HEK293 (cell line): ENCODE measurements around the gene TTN.
"Not testable (repeated sequence)": the region's sequence is repeated elsewhere in the genome, so short reads cannot be mapped to it uniquely, and the experiment has no call there.

Experiments used
- CTCF ChIA-PET: fragments of 350-600 bp; formaldehyde crosslinking; extraction: SDS; loops from one replicate; lab custom pipeline; 2021; ENCODE audit warnings: antibody characterized with exemption; lab: Yijun Ruan, JAX
- POLR2A ChIA-PET: fragments of 300-600 bp; formaldehyde crosslinking; extraction: SDS; loops from one replicate; lab custom pipeline; 2020; ENCODE audit warnings: antibody characterized with exemption, inconsistent platforms; lab: Yijun Ruan, JAX
- H3K27ac ChIP-seq: fragments of 200-500 bp; sonication (Bioruptor generic); 2 replicates; pipeline ENCODE4 v1.5.1; 2014; ENCODE audit warnings: low read depth, low read length, control low read depth, inconsistent platforms; ENCODE audit errors: extremely low read depth
- H3K36me3 ChIP-seq, 2 experiments: fragments of 200-500 bp in 1 of 2; sonication (Bioruptor generic) in 1 of 2; 1 replicate in 1 of 2; 2 replicates in 1 of 2; pipeline ENCODE4 v1.5.1; 2014 to 2017; ENCODE audit warnings: inconsistent platforms in 2 of 2, low read length in 2 of 2; ENCODE audit not compliant: control insufficient read depth in 2 of 2, insufficient read depth in 1 of 2
- H3K4me1 ChIP-seq: fragments of 200-500 bp; sonication (Bioruptor generic); 2 replicates; pipeline ENCODE4 v1.5.1; 2014; ENCODE audit warnings: mild to moderate bottlenecking, low read length, inconsistent platforms; ENCODE audit not compliant: control insufficient read depth, insufficient read depth
- H3K4me3 ChIP-seq: 2 replicates; pipeline ENCODE4 v1.5.1; 2011; ENCODE audit warnings: low read depth, mild to moderate bottlenecking, control low read depth, low read length, moderate library complexity
- H3K9me3 ChIP-seq: fragments of 200-500 bp; sonication (Bioruptor generic); 2 replicates; pipeline ENCODE4 v1.5.1; 2014; ENCODE audit warnings: low read depth, low read length, inconsistent platforms; ENCODE audit not compliant: control insufficient read depth, insufficient read depth
- GLI4 ChIP-seq: fragments of 450-650 bp; formaldehyde crosslinking; IDR thresholded peaks from 2 replicates; pipeline ENCODE4 v1.5.1; 2016; ENCODE audit warnings: missing biosample characterization, missing genetic modification characterization
- SCRT1 ChIP-seq: fragments of 450-650 bp; formaldehyde crosslinking; IDR thresholded peaks from 2 replicates; pipeline ENCODE4 v1.5.1; 2016; ENCODE audit warnings: missing biosample characterization, missing genetic modification characterization, borderline replicate concordance
- SCRT2 ChIP-seq: fragments of 450-650 bp; formaldehyde crosslinking; IDR thresholded peaks from 2 replicates; pipeline ENCODE4 v1.5.1; 2016; ENCODE audit warnings: missing biosample characterization, missing genetic modification characterization
- TCF7L2 ChIP-seq: IDR thresholded peaks from 2 replicates; pipeline ENCODE4 v1.6.1; 2011; ENCODE audit warnings: low read depth, mild to moderate bottlenecking, inconsistent platforms, low read length, moderate library complexity, borderline replicate concordance
- ZBTB17 ChIP-seq: fragments of 450-650 bp; formaldehyde crosslinking; IDR thresholded peaks from 2 replicates; pipeline ENCODE4 v1.5.1; 2016; ENCODE audit warnings: missing biosample characterization, missing genetic modification characterization
- ZNF146 ChIP-seq: fragments of 450-650 bp; formaldehyde crosslinking; IDR thresholded peaks from 2 replicates; pipeline ENCODE4 v1.5.1; 2016; ENCODE audit warnings: missing biosample characterization, missing genetic modification characterization
- ZNF184 ChIP-seq: fragments of 450-650 bp; IDR thresholded peaks from 2 replicates; pipeline ENCODE4 v1.5.1; 2018; ENCODE audit warnings: missing biosample characterization, mild to moderate bottlenecking, missing genetic modification characterization
- ZNF335 ChIP-seq: fragments of 450-650 bp; formaldehyde crosslinking; conservative IDR thresholded peaks from 2 replicates; pipeline ENCODE4 v1.5.1; 2016; ENCODE audit warnings: missing biosample characterization, missing genetic modification characterization
- ZNF433 ChIP-seq: fragments of 450-650 bp; formaldehyde crosslinking; IDR thresholded peaks from 2 replicates; pipeline ENCODE4 v1.5.1; 2016; ENCODE audit warnings: missing biosample characterization, missing genetic modification characterization, low read depth
- ZNF660 ChIP-seq: fragments of 450-650 bp; IDR thresholded peaks from 2 replicates; pipeline ENCODE4 v1.5.1; 2018; ENCODE audit warnings: missing biosample characterization, mild to moderate bottlenecking, missing genetic modification characterization
- TF ChIP-seq, protein P1 (sequence below): fragments of 450-650 bp; formaldehyde crosslinking; IDR thresholded peaks from 2 replicates; pipeline ENCODE4 v1.5.1; 2016; ENCODE audit warnings: missing biosample characterization, missing genetic modification characterization
- TF ChIP-seq, protein P2 (sequence below): fragments of 450-650 bp; formaldehyde crosslinking; IDR thresholded peaks from 2 replicates; pipeline ENCODE4 v1.5.1; 2016; ENCODE audit warnings: missing biosample characterization, missing genetic modification characterization, low read depth
- TF ChIP-seq, protein P3 (sequence below): fragments of 450-650 bp; formaldehyde crosslinking; IDR thresholded peaks from 2 replicates; pipeline ENCODE4 v1.5.1; 2016; ENCODE audit warnings: missing biosample characterization, missing genetic modification characterization
- TF ChIP-seq, protein P4 (sequence below): fragments of 450-650 bp; formaldehyde crosslinking; IDR thresholded peaks from 2 replicates; pipeline ENCODE4 v1.5.1; 2016; ENCODE audit warnings: missing biosample characterization, missing genetic modification characterization

TTN gene

DNA sequence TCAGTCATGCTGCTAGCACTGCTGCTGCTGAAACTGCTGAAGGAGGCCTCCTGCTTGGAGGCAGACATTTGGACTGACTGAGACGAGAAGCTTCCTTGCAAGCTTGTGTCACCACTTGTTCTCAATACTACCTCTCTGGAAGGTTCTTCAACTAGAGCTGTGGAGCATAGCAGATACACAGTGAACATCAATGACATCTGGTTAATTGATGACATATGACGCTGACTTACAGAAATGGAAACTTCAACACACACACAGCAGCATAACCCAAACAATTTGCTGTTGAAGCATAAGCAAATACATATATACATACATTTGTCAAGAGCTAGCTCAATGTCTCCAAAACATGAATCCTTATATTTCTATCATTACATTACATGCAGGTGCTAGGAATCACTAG lies 279.6 kb downstream of the TTN start (continued):
- TF ChIP-seq, protein P1, sequence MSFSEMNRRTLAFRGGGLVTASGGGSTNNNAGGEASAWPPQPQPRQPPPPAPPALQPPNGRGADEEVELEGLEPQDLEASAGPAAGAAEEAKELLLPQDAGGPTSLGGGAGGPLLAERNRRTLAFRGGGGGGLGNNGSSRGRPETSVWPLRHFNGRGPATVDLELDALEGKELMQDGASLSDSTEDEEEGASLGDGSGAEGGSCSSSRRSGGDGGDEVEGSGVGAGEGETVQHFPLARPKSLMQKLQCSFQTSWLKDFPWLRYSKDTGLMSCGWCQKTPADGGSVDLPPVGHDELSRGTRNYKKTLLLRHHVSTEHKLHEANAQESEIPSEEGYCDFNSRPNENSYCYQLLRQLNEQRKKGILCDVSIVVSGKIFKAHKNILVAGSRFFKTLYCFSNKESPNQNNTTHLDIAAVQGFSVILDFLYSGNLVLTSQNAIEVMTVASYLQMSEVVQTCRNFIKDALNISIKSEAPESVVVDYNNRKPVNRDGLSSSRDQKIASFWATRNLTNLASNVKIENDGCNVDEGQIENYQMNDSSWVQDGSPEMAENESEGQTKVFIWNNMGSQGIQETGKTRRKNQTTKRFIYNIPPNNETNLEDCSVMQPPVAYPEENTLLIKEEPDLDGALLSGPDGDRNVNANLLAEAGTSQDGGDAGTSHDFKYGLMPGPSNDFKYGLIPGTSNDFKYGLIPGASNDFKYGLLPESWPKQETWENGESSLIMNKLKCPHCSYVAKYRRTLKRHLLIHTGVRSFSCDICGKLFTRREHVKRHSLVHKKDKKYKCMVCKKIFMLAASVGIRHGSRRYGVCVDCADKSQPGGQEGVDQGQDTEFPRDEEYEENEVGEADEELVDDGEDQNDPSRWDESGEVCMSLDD (tag by site-specific recombination), result no peak
- no peak for TF ChIP-seq ZNF660 (tag by site-specific recombination)

DNA sequence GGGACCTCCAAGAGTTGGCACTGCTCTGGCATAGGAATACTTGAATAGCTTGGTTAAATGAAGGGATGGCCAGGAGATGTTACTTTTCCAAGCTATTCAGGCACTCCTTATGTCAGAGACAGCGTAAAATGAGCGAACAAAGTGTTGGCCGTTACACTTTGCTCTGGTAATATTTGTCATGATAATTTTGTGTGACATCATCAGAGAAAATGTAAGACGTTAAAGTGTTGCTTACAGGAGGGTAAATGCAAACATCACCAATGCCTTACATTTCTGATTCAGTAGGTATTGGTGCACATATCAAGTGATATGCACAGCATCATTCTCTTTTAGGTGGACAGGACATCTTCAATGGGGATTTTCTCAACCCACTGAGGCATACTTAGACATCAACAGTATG lies 281.0 kb downstream of the TTN start:
- ChIA-PET CTCF (no interaction called here), POLR2A (no interaction called here)
- Histone ChIP-seq H3K4me3 (no peak overlapping the region), H3K9me3 (no peaks in the 10 kb centered on the region), H3K4me1 (no peaks in the 10 kb centered on the region), H3K36me3 (peaks cover 0 to 9% of the 10 kb centered on the region in 2 experiments; a peak in 1 of 3 replicates), H3K27ac (no peak overlapping the region)
- TF ChIP-seq, protein P2, sequence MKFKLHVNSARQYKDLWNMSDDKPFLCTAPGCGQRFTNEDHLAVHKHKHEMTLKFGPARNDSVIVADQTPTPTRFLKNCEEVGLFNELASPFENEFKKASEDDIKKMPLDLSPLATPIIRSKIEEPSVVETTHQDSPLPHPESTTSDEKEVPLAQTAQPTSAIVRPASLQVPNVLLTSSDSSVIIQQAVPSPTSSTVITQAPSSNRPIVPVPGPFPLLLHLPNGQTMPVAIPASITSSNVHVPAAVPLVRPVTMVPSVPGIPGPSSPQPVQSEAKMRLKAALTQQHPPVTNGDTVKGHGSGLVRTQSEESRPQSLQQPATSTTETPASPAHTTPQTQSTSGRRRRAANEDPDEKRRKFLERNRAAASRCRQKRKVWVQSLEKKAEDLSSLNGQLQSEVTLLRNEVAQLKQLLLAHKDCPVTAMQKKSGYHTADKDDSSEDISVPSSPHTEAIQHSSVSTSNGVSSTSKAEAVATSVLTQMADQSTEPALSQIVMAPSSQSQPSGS (tag by site-specific recombination), result 0 out of 2 replicates have a peak, but pooled peaks have one; percentile 11
- TF ChIP-seq ZNF433, result no peak

DNA sequence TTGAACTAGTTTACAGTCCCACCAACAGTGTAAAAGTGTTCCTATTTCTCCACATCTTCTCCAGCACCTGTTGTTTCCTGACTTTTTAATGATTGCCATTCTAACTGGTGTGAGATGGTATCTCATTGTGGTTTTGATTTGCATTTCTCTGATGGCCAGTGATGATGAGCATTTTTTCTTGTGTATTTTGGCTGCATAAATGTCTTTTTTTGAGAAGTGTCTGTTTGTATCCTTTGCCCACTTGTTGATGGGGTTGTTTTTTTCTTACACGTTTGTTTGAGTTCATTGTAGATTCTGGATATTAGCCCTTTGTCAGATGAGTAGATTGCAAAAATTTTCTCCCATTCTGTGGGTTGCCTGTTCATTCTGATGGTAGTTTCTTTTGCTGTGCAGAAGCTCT lies 281.8 kb downstream of the TTN start:
- TF ChIP-seq ZNF184 (tag by site-specific recombination), result 0 out of 2 replicates have a peak, but pooled peaks have one; percentile 52
- peak; percentile 85 for TF ChIP-seq SCRT2 (tag by site-specific recombination)
- 0 out of 2 replicates have a peak, but pooled peaks have one; percentile 72 for TF ChIP-seq SCRT1
- CTCF ChIA-PET, H3K4me1 ChIP-seq, H3K27ac ChIP-seq, H3K36me3 ChIP-seq, H3K9me3 ChIP-seq, H3K4me3 ChIP-seq, POLR2A ChIA-PET: not testable (repeated sequence)

DNA sequence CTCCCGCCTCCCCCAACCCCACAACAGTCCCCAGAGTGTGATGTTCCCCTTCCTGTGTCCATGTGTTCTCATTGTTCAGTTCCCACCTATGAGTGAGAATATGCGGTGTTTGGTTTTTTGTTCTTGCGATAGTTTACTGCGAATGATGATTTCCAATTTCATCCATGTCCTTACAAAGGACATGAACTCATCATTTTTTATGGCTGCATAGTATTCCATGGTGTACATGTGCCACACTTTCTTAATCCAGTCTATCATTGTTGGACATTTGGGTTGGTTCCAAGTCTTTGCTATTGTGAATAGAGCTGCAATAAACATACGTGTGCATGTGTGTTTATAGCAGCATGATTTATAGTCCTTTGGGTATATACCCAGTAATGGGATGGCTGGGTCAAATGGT lies 282.2 kb downstream of the TTN start:
- POLR2A ChIA-PET, H3K9me3 ChIP-seq, H3K4me3 ChIP-seq, H3K36me3 ChIP-seq, H3K27ac ChIP-seq, H3K4me1 ChIP-seq: not testable (repeated sequence)
- CTCF ChIA-PET, result interaction anchor here (0.7 kb wide), 1 partner anchor 414 kb away, joined by 3 read pairs; no protein-coding TSS in a partner anchor
- TF ChIP-seq, protein P3, sequence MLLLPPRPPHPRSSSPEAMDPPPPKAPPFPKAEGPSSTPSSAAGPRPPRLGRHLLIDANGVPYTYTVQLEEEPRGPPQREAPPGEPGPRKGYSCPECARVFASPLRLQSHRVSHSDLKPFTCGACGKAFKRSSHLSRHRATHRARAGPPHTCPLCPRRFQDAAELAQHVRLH, result peak; percentile 37; the same call in 1 of the 2 replicates
- TF ChIP-seq ZNF146 (tag by site-specific recombination), result peak; percentile 84

DNA sequence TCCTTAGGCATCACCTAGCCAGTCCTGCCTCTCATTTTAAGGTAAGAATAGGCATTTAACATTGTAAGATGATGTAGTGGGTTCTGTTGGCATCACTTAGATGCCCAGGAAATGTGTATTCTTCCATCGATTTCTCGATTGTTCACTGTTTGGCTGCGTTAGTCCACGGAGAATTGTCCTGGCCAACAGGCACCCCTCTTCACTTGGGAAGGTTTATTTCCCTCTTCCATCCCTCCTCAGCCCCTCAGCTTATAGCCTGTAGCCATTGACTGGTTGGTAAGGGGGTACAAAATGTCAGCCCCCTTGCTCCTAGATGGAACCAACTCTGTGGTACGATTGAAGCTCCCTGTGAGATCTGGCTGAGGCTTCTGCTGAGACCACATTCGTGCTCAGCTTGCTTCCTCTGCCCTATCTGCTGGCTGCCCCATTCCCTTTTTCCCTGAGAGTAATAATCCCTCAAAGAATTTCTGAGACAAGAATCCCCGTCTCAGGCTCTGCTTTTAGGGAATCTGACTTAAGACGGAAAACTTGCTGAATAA lies 283.6 kb downstream of the TTN start:
- POLR2A ChIA-PET, result interaction anchor here (2.8 kb wide), 1 partner anchor 73 kb away, joined by 10 read pairs; the partner anchor contains the start of genes PJVK and PRKRA

More for the DNA sequence above, 283.6 kb downstream of the TTN start:
- peak overlapping the region; percentile 85 for H3K4me3 ChIP-seq
- TF ChIP-seq, protein P4, sequence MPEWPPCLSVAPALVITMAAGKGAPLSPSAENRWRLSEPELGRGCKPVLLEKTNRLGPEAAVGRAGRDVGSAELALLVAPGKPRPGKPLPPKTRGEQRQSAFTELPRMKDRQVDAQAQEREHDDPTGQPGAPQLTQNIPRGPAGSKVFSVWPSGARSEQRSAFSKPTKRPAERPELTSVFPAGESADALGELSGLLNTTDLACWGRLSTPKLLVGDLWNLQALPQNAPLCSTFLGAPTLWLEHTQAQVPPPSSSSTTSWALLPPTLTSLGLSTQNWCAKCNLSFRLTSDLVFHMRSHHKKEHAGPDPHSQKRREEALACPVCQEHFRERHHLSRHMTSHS (tag by site-specific recombination), result no peak
- TF ChIP-seq TCF7L2, result no peak
- 0 out of 2 replicates have a peak, but pooled peaks have one; percentile 6 for TF ChIP-seq ZNF335 (tag by site-specific recombination)
- TF ChIP-seq ZNF146 (tag by site-specific recombination), result peak; percentile 40; the same call in 1 of the 2 replicates
- no peak for TF ChIP-seq GLI4 (tag by site-specific recombination)
- peak; percentile 47 for TF ChIP-seq ZBTB17
- no peaks in the 10 kb centered on the region for H3K4me1 ChIP-seq
- peaks cover 0 to 5% of the 10 kb centered on the region in 2 experiments; a peak in 1 of 3 replicates for H3K36me3 ChIP-seq
- H3K9me3 ChIP-seq, result no peaks in the 10 kb centered on the region
- CTCF ChIA-PET, result interaction anchor here (0.7 to 1.8 kb wide), 4 partner anchors 20 to 38 kb away, joined by 3 to 5 read pairs (median 3); no protein-coding TSS in a partner anchor
- H3K27ac ChIP-seq, result 0 out of 2 replicates have a peak overlapping the region, but pooled peaks have one; percentile 2
